Neural progenitor cell (in vitro differentiated cells): ENCODE measurements around the gene GGTLC1. TPM values are rescaled to one million over a fixed set of nuclear protein-coding genes. Genes with fewer than 3 reads are reported as not detected.

Source experiments
- DNase-seq: peaks from one replicate; pipeline ENCODE4 v3.0.0-alpha.2; 2016; ENCODE audit warnings: low spot score
- H2AFZ ChIP-seq: fragments of 200-600 bp; sonication (generic); replicated peaks from 2 replicates; pipeline ENCODE4 v1.6.1; 2016; ENCODE audit warnings: antibody characterized with exemption
- H3F3A ChIP-seq: fragments of 200-600 bp; sonication (generic); 2 replicates; pipeline ENCODE4 v1.6.1; 2016; ENCODE audit warnings: antibody characterized with exemption, low read depth
- H3K27ac ChIP-seq: fragments of 200-600 bp; sonication (generic); 2 replicates; pipeline ENCODE4 v1.5.1; 2016; ENCODE audit warnings: mild to moderate bottlenecking
- H3K27me3 ChIP-seq: fragments of 200-600 bp; sonication (generic); 2 replicates; pipeline ENCODE4 v1.6.1; 2016; ENCODE audit warnings: mild to moderate bottlenecking, moderate library complexity
- H3K36me3 ChIP-seq: fragments of 200-600 bp; sonication (generic); 2 replicates; pipeline ENCODE4 v1.5.1; 2016
- H3K4me1 ChIP-seq: fragments of 200-600 bp; sonication (generic); 2 replicates; pipeline ENCODE4 v1.6.1; 2016; ENCODE audit warnings: mixed run types
- H3K4me2 ChIP-seq: fragments of 200-600 bp; sonication (generic); 2 replicates; pipeline ENCODE4 v1.6.1; 2016
- H3K4me3 ChIP-seq: fragments of 200-600 bp; sonication (generic); 2 replicates; pipeline ENCODE4 v1.5.1; 2016
- H3K79me2 ChIP-seq: fragments of 200-600 bp; sonication (generic); 2 replicates; pipeline ENCODE4 v1.6.1; 2016; ENCODE audit warnings: low read depth
- H3K9ac ChIP-seq: fragments of 200-600 bp; sonication (generic); 2 replicates; pipeline ENCODE4 v1.6.1; 2016
- H3K9me3 ChIP-seq: fragments of 200-600 bp; sonication (generic); 2 replicates; pipeline ENCODE4 v1.5.1; 2016; ENCODE audit warnings: low read depth
- H4K20me1 ChIP-seq: fragments of 200-600 bp; sonication (generic); 2 replicates; pipeline ENCODE4 v1.6.1; 2016; ENCODE audit warnings: low read depth
- H3K27ac Mint-ChIP-seq: 3 replicates; pipeline ENCODE4 v1.8.0; 2021; ENCODE audit warnings: mixed read lengths
- H3K27me3 Mint-ChIP-seq: 2 replicates; pipeline ENCODE4 v1.8.0; 2022; ENCODE audit warnings: low read depth, mild to moderate bottlenecking, inconsistent platforms, moderate library complexity, mixed read lengths; ENCODE audit not compliant: insufficient read depth
- H3K36me3 Mint-ChIP-seq: 3 replicates; pipeline ENCODE4 v1.8.0; 2021; ENCODE audit warnings: mixed read lengths
- H3K4me1 Mint-ChIP-seq: 3 replicates; pipeline ENCODE4 v1.8.0; 2021; ENCODE audit warnings: mixed read lengths
- H3K4me3 Mint-ChIP-seq: 3 replicates; pipeline ENCODE4 v1.8.0; 2021; ENCODE audit warnings: mild to moderate bottlenecking, moderate library complexity, mixed read lengths
- H3K9me3 Mint-ChIP-seq: 3 replicates; pipeline ENCODE4 v1.8.0; 2020; ENCODE audit warnings: mixed read lengths
- EZH2 ChIP-seq: fragments of 200-600 bp; sonication (generic); IDR thresholded peaks from 2 replicates; pipeline ENCODE4 v1.6.1; 2017; ENCODE audit warnings: antibody characterized with exemption, mild to moderate bottlenecking, moderate library complexity
- EZH2phosphoT487 ChIP-seq: fragments of 200-600 bp; sonication (generic); IDR thresholded peaks from 2 replicates; pipeline ENCODE4 v1.6.1; 2017; ENCODE audit warnings: antibody characterized with exemption
- total RNA-seq: library from RNA; depleted of rRNA; stranded (reverse); fragments of >200 nt; gene quantifications from 2 replicates; pipeline ENCODE4 v1.2.3, GENCODE V29; 2015; ENCODE audit warnings: low replicate concordance
- TF ChIP-seq, protein P1 (sequence below): fragments of 200-600 bp; sonication (generic); IDR thresholded peaks from 2 replicates; pipeline ENCODE4 v1.5.1; 2017; ENCODE audit warnings: antibody characterized with exemption, mild to moderate bottlenecking

Gene GGTLC1
- total RNA-seq, 1 donor from 2014 or later, result not detected

DNA sequence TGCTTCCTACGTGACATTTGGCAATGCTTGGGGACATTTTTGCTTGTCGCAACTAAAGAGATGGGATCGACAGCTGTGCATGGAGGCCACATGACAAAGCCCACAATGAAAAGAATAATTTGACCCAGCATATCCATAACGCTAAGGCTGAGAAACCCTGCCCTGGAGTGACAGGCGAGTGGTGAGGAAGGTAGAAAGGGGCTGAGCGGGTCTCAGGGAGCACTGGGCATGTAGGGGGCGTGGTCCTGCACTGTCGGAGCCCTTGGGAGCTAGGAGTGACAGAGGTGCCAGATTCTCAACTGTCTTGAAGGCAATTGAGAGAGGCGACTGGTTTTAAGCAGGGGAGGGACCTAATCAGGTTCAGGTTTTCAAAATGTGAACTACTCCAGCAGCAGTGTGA, 13.6 kb downstream of the GGTLC1 start:
- Histone ChIP-seq H3K9ac (no peak overlapping the region), H3K4me1 (no peaks in the 10 kb centered on the region), H3K27ac (no peak overlapping the region), H3K4me2 (no peak overlapping the region), H3F3A (no peaks in the 10 kb centered on the region), H2AFZ (no peak overlapping the region), H3K9me3 (no peaks in the 10 kb centered on the region), H3K4me3 (no peak overlapping the region), H3K27me3 (no peaks in the 10 kb centered on the region), H4K20me1 (no peaks in the 10 kb centered on the region), H3K36me3 (no peaks in the 10 kb centered on the region), H3K79me2 (no peaks in the 10 kb centered on the region)
- H3K9me3 Mint-ChIP-seq, result no peaks in the 10 kb centered on the region
- H3K4me1 Mint-ChIP-seq, result peaks cover 1% of the 10 kb centered on the region
- H3K4me3 Mint-ChIP-seq, result no peak overlapping the region
- peaks cover 4% of the 10 kb centered on the region for H3K27me3 Mint-ChIP-seq
- TF ChIP-seq, protein P1, sequence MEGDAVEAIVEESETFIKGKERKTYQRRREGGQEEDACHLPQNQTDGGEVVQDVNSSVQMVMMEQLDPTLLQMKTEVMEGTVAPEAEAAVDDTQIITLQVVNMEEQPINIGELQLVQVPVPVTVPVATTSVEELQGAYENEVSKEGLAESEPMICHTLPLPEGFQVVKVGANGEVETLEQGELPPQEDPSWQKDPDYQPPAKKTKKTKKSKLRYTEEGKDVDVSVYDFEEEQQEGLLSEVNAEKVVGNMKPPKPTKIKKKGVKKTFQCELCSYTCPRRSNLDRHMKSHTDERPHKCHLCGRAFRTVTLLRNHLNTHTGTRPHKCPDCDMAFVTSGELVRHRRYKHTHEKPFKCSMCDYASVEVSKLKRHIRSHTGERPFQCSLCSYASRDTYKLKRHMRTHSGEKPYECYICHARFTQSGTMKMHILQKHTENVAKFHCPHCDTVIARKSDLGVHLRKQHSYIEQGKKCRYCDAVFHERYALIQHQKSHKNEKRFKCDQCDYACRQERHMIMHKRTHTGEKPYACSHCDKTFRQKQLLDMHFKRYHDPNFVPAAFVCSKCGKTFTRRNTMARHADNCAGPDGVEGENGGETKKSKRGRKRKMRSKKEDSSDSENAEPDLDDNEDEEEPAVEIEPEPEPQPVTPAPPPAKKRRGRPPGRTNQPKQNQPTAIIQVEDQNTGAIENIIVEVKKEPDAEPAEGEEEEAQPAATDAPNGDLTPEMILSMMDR, result no peak
- TF ChIP-seq EZH2phosphoT487 (no peak), EZH2 (no peak)
- H3K27ac Mint-ChIP-seq, result no peak overlapping the region
- no peaks in the 10 kb centered on the region for H3K36me3 Mint-ChIP-seq
- DNase-seq, result no peak

DNA sequence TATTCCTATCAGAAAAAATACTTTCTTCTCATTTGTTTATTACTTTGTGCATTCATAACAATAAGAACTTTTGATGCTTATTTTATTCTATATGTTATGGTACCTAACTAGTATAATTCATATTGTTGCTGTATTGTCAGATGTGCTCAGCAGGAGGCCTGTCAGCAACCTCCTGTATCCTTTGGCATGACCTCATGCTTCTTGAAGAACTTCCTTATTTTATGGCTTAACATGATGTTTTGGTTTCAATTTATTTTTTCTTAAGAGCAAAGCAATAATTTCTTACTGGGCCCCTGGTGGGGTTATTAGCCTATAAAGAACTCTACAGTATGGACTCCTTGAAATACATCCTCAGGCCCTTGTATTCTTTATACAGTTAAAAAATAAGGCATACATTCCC, 17.3 kb downstream of the GGTLC1 start:
- Histone ChIP-seq H3K4me3 (no peak overlapping the region), H2AFZ (no peak overlapping the region), H3K79me2 (no peaks in the 10 kb centered on the region), H3K27ac (no peak overlapping the region), H3K9me3 (no peaks in the 10 kb centered on the region), H3K36me3 (no peaks in the 10 kb centered on the region), H3K4me2 (no peak overlapping the region), H3K27me3 (no peaks in the 10 kb centered on the region), H3K9ac (no peak overlapping the region), H3F3A (no peaks in the 10 kb centered on the region), H4K20me1 (no peaks in the 10 kb centered on the region), H3K4me1 (no peaks in the 10 kb centered on the region)
- H3K36me3 Mint-ChIP-seq, result no peaks in the 10 kb centered on the region
- peaks cover 6% of the 10 kb centered on the region for H3K27me3 Mint-ChIP-seq
- no peak for TF ChIP-seq EZH2
- TF ChIP-seq, protein P1, result no peak
- no peak for TF ChIP-seq EZH2phosphoT487
- peaks cover 4% of the 10 kb centered on the region for H3K9me3 Mint-ChIP-seq
- no peaks in the 10 kb centered on the region for H3K4me1 Mint-ChIP-seq
- no peak overlapping the region for H3K4me3 Mint-ChIP-seq
- no peak for DNase-seq
- H3K27ac Mint-ChIP-seq, result no peak overlapping the region

DNA sequence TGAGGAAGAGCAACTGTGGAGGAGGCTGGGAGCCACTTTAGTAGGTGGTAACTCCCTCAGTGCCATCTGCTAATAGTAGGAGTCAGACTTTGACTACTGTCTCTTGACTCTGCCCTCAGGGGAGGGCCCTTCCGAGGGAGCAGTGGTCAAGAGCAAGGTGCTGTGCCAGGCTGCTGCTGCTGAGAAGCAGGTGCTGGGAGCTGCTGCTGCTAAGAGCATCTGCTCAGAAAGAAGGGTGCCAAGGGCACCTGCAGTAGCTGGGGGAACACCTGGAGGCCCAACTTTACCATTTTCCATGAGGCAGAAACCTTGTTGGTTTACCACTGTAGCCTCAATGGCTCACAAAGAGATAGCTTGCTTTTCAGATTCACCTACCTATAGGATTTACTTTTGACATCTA, 18.5 kb downstream of the GGTLC1 start:
- Histone ChIP-seq H3K4me1 (no peaks in the 10 kb centered on the region), H3K4me2 (no peak overlapping the region), H3F3A (no peaks in the 10 kb centered on the region), H4K20me1 (no peaks in the 10 kb centered on the region), H3K9ac (no peak overlapping the region), H3K36me3 (no peaks in the 10 kb centered on the region), H3K4me3 (no peak overlapping the region), H2AFZ (no peak overlapping the region), H3K27ac (no peak overlapping the region), H3K9me3 (peaks cover 1% of the 10 kb centered on the region), H3K79me2 (no peaks in the 10 kb centered on the region), H3K27me3 (no peaks in the 10 kb centered on the region)
- TF ChIP-seq, protein P1, result no peak
- TF ChIP-seq EZH2 (no peak), EZH2phosphoT487 (no peak)
- H3K36me3 Mint-ChIP-seq, result no peaks in the 10 kb centered on the region
- DNase-seq, result no peak
- peaks cover 3% of the 10 kb centered on the region for H3K27me3 Mint-ChIP-seq
- H3K9me3 Mint-ChIP-seq, result peaks cover 10% of the 10 kb centered on the region
- no peak overlapping the region for H3K4me3 Mint-ChIP-seq
- no peak overlapping the region for H3K27ac Mint-ChIP-seq
- H3K4me1 Mint-ChIP-seq, result no peaks in the 10 kb centered on the region
